ENCODE measurements around the gene DSCAM.

The DSCAM gene

DNA sequence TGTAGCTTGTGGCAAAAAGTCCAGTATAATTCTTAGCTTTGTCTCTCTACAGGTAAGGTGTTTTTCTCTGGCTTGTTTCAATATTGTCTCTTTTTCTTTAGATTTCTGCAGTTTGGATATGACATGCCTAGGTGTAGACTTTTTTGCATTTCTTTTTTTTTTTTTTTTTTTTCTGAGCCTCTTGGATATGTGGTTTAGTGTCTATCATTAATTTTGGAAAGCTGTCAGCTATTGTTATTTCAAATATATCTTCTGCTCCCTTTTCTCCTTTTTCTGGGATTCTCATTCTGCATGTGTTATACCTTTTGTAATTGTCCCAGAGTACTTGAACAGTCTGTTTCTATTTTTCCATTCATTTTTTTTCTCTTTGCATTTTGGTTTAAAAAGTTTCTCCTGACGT lies 243.2 kb downstream of the DSCAM start:
- no peak for DNase-seq

DNA sequence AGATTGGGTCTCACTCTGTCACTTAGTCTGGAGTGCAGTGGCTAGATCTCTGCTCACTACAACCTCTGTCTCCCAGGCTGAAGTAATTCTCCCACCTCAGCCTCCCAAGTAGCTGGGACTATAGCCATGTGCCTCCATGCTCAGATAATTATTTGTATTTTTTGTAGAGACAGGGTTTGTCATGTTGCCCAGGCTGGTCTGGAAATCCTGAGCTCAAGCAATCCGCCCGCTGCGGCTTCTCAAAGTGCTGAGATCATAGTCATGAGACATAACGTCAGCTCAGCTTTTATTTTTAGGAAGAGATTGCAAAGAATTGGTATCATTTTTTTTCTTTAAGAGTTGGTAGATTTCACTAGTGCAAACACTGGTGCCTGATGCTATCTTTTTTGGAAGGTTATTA lies 244.9 kb downstream of the DSCAM start:
- no peak for DNase-seq

DNA sequence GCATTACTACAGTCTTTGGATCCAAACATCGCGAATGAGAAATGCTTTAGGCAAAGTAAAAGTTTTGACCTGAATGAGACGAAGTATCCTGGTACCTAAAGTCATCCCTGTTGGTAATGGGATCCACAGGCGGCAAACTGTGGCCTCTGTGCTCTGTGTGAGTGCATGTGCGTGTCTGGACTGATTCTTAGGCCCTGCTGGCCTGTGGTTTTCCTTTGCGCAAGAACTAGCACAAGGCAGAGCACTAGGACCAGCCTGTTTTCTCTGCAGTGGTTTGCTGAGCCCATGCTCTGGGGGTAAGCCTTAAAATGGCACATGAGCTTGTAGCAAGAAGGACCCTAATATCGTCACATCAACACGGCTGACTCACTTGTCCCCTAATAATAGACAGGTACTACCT lies 251.2 kb downstream of the DSCAM start:
- no peak for DNase-seq

DNA sequence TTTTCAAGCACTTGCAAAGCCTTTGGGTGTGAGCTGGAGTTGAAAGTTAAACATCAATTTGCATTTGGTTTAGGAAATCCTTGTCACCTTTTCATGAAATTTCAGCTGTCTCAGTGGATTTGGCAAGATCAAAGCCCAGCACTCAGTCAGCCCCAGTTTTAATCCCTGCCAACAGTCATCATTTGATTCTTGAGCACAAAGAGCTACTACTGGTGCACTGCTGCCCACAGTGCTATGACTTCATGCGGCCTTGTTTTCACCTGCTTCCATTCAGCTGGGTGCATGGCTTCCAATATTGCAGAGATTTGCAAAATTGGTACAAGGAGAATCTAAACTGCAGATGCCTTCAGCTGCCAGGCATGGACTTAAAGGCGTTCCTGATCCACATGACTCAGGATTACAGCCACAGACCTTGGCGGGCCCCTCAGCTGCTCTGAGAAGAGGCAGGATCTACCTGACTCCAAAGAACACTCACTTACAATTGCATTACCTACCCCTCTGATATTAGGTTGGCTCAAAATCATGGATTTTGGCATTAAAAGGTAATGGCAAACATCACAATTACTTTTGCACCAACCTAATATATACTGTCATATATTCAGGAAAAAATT lies 259.1 kb downstream of the DSCAM start:
- no peak for DNase-seq

DNA sequence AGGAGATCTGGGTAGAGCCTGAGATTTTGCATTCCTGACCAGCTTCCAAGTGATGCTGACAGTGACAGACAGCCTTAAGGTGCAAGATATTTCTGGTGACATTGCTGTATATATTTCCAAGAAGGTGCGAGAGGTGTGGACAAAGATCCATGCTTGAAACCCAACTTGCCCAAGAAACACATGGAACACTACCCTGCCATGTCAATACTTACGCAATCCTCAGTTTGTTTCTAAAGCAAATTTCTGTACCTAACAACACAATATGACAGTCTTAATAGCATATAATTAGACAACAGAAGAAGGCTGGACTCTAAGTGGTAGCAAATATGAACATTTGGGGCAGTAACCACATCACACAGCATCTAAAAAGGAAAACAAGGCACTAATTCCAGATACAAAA lies 260.4 kb downstream of the DSCAM start:
- DNase-seq: no peak

DNA sequence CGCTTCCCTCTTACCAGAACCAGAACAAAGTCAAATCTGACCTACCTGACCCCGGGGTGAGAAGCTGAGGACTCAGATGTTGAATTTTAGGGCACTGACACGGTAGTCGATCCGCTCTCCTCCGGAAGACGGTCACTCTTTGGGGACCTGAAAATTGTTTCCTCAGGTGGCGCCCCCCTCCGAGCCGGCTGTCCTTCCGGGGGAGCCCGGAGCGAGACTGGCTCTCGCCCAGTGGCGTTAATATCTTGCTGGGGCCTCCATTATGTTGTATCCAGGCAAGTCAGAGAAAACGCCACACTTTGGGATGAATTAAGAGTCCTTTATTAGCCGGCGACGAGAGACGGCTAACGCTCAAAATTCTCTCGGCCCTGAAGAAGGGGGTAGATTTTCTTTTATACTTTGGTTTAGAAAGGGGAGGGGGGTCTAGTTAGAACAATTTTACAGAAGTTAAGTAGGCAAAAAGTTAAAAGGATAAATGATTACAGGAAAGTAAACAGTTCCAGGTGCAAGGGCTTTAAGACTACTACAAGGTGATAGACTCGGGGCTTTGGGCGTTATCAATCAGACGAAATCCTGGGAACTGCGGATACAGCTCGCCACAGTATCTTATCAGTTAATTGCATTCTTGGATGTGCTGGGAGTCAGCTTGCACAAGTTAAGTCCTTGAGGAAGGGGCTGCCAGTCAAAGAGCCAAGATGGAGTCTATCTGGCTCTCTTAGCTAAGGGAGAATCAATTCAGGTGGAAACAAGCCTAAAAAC lies 269.5 kb downstream of the DSCAM start:
- DNase-seq: no peak

DNA sequence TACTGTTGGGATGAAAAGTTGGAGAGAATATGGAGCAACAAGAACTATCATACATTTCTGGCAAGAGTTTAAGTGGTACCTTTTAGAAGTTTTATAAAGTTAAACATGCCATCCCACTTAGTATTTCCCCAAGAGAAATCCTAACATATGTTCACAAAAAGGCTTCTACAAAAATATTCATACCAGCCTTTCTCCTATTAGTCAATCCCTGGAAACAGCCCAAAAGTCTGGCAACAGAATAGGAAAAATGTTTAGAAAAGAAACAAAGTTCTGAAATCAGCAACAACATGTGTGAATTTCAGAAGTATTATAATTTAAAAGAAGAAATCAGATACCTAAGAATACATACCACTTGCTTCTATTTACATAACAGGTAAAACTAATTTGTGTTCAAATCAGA lies 271.0 kb downstream of the DSCAM start:
- DNase-seq: no peak

DNA sequence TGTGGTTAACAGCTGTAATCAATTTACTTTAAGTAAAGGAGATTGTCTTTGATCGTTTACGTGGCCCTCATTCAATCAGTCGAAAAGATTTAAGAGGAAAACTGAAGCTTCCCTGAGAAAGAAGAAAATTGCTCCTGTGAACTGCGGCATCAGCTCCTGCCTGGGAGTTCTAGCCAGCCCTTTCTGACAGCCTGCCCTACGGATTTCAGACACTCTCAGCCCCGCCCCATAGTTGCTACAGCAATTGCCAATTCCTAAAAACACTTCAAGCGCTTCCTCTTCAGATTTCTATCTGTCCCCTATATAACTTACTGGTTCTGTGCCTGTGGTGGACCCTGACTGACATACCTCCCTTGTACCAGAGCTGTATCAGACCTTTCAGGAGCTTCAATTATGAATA lies 277.6 kb downstream of the DSCAM start:
- no peak for DNase-seq

DNA sequence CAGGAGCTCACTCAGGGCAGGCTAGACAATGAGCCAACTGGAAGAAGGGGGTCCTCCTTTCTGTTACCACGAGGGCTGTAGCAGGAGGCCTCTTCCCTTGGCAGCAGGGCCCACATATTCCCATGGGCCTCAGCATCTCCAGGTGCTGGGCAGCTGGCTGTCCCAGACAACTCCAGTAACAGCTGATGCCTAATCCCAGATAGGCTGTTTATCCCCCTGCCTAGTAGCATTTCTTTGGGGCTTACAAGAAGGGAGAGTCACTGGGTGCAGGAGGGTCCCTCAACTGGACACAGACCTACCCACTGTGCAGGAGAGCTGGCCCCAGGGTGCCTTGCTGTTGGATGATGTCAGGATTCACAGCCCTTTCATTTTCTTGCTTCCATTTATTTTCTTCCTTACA lies 278.2 kb downstream of the DSCAM start:
- DNase-seq: no peak

DNA sequence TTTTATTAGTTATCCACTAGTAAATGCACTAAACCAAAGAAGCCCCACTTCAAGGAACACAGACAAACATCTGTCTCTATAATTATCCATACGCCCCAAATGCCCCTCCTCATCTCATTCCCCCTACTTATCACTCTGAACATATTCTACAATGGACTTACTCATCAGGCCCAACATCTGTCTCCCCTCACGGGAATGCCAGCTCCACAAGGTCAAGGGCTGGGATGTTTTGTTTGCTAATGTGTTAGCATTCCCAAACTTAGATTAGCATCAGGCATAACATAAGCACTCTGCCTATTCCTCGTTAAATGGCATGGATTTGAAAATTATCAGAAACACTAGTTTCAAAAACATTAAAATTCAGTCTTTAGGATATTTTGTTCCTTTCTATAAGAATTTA lies 279.5 kb downstream of the DSCAM start:
- no peak for DNase-seq

DNA sequence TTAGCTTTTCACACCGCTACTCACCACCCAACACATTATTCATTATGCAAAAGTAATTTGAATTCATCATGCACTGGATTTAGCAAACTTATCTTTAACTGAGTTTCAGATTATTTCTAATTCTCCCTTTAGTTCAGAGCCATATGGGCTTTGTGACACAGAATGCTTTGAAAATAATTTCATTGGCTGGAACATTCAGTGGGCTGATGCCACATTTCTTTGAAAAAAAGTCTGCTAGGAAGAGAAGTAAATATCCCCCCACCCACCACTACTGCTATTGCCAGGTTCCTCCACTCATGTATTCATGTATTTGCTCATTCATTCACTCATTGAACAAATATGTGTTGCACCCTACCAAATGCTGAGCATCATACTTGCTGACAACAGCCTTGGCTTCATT lies 280.5 kb downstream of the DSCAM start:
- DNase-seq: no peak

DNA sequence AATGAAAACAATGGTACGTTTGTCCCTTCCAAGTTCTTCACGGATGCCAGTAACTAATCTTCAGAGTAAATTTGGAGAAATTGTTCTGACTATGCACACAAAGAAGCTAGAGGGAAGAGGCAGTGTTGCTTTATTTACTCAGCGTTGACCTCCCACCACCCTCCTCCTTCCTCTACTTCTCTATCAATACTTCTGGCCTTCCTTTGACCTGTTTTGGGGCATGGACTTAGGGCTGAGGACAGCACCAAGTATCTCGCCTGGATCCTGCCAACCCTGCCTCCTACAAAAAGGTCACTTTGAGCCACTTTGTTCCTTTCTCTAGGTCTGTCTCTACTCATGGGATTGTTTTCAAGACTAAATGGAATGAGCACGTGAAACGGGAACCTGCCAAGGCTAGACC lies 282.6 kb downstream of the DSCAM start:
- no peak for DNase-seq

DNA sequence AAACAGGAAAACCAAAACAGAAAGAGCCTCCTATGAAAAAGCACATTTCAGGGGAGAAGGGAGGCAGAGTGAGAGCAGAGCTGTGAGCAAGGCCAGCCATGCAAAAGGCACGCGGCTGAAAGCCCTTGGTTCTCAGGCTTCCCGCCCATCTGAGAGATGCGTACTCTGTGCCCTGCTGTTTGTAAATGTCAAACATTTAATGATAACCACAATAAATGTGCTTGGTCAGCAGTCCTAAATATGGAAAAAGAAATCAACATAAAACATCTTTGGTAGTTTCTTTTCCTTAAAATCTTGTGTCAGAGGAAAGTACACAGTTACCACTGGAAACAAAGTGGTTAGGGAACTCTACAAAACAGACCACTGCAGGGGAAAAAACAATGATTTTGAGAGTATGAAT lies 283.1 kb downstream of the DSCAM start:
- DNase-seq: no peak

DNA sequence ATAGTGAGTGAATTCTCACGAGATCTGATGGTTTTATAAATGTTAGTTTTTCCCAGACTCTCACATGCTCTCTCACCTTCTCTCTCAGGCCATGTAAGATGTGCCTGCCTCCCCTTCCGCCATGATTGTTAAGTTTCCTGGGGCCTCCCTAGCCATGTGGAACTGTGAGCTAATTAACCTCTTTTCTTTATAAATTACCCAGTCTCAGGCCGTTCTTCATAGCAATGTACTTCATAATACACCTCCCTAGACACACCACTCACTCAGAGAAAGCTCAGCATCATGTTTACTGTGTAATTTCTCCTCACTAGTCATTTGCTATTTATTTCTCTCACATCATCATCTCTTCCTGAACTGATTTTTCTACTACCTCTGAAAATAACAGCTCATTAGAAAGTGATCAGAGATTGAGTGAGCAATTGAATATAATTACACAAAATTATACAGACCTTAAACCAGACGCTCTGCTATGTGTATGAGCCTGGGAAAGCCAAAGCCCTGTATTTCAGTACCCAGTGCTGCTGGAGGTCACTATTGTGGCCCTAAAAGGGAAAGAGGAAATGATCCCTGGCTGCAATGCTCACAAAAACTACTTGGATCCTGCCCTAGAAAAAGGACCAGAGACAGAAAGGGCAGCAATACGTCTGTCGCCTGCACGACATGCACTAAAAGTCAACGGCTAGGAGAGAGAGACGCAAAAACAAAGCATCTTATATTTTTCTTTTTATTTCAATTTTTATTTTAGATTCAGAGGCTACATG lies 284.5 kb downstream of the DSCAM start:
- no peak for DNase-seq

DNA sequence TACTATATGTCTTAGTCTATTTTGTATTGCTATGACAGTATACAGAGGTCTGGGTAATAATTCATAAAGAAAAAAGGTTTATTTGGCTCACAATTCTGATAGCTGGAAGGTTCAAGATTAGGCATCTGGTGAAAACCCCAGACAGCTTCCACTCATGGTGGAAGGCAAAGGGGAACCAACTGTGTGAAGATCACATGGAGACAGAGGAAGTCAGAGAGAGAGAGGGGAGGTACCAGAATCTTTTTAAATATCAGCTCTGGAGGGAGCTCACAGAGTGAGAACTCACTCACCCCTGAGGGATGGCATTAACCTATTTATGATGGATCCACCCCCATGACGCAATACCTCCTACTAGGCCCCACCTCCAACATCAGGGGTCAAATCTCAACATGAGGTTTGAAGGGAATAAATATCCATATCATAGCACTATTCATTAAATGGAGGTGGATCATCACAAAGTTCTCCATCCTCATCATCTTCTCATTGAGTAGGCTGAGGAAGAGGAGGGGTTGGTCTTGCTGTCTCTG lies 290.5 kb downstream of the DSCAM start:
- no peak for DNase-seq

DNA sequence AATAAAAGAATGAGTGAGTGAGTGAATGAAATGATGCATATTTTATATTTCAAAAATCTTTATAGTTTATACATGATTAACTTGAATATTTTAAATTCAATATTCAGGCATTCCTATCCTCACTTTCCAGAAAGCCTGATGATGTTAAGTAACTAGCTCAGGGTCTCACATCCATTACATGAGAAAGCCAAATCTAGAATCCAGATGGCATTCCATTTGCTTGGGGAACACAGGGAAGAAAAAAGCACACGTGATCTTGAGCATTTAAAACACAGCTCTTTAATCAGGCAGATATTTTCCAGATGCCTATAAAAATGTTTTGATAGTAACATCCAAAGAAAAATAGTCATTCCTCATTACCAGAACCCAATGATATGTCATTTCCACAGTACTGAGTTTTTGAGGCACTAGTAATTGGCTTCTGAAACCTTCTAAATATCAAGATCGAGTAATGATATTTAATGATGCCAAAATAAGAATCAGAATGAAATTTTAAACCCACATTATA lies 291.9 kb downstream of the DSCAM start:
- DNase-seq: no peak

DNA sequence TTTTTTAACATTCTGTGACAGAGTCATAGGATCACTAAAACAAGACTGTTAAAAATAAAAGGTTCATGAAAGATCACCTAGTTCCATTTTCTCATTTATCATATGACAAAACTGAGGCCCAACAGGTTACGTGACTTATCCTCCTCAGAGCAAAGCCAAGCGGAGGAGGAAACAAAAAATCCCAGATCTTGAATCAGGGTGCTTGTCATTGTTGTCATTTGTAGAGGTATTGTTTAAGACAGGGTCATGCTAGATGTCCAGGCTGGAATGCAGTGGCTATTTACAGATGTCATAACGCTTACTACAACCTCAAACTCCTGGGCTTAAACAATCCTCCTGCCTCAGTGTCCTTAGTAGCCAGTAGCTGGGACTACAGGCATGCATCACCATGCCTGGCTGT lies 293.2 kb downstream of the DSCAM start:
- no peak for DNase-seq

DNA sequence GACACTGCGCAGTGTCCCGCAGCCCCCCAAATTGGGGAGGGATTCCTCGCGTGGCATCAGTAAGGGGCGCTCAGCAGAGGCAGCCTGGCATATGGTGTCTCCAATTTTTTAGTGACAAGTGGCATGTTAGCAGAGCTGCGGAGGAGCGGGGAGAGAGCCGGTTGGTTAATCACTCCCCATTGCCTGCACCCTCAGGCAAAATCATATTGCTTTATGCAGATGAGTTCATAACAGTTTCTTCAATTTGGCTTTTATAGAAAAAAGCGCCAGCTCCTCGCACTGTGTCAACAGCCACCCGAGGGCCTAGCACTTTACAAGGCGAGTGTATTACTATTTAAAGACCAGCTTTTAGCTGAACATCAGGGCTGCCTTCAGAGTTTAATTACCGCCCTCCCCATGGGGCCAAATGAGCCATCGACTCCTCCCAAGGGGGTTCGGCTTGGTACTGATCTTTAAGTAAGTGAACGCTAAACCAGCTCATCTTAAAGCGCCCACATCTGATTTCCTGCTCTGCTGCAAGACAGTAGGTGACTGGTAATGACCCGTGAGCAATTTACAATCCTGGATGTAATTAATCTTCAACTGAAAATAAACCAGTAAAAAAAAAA lies 298.9 kb downstream of the DSCAM start:
- no peak for DNase-seq

DNA sequence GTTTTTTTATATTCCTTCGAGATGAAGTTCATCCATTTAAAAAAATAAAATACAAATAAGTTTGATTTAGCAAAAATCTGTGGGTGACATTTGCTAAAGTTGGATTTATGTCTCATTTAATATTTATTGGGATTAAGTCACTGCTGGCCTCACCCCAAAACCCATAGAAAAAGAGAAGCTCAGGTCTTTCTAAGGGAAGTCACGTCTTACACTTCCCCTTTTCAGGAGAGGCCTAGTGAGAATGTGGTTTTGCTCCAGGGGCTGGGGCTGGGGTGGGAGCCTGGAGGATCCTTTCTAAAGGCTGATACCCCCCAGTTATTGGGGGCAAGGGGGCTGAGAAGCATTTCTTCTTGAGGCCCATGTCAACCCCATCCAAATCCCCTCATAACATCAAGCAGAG lies 300.3 kb downstream of the DSCAM start:
- DNase-seq: no peak

DNA sequence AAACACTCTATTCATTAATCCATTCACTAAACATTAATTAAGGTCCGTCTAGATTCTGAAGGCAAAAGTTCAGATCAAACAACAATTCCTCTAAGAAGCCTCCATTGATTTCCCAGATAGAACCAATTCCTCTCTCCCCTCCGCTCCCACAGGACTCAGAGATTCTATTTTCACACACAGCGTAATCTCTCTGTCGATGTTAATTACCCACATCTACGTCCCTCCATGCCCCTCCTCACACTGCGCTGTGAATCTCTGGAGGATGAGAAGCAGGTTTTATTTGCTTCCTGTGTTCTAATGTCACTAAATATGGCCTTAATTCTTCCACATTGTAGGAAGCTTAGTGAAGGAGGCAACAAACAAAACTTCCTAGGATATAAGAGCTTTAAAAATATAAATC lies 306.7 kb downstream of the DSCAM start:
- DNase-seq: no peak

DNA sequence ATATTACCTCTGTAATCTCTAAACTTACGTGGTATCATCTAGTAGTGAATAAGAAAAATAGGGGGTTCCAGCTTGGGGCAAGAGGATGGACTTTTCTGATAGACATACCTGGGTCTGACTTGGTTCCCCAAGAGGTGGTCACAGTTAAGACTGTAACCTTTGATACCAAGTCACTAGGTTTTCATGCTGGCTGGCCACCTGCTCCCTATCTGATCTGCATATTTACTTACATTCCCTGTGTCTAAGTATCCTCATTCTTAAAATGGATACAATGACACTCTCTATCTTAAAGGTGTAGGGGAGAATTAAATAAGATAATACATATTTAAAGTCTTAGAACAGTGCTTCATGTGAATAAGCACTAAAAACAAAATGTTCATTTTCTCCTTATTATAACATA lies 312.1 kb downstream of the DSCAM start:
- DNase-seq: no peak

DNA sequence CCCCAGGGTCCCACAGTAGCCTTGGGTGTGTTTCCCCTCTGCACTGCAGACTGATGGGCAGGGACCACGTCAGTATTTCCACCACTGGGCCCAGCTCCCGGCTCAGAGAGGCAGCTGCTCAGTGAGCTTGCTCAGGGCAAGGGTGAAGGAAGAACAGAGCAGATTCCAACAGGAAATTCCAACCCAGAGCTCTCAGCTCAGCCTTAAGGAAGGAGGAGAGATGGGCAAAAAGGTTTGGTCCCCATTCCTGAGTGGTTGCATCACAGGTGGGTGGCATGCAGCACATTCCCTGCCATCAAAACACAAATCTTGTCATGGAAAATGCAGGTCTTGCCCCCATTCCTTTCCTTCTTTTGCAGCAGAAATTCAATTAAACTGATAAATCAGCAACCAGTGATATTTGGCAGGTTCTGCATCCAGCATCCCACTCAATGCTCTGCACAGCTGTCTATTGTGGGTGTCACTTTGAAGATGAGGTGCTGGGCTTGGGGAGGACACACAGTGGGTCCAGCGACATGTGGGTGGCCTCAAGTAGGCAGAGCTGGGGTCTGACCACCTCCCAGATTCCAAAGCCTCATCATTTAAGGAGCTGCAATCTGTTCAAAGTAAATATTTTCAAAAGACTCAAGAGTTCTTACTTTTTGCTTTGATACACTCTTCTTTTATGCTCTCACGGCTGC lies 315.4 kb downstream of the DSCAM start:
- no peak for DNase-seq

DNA sequence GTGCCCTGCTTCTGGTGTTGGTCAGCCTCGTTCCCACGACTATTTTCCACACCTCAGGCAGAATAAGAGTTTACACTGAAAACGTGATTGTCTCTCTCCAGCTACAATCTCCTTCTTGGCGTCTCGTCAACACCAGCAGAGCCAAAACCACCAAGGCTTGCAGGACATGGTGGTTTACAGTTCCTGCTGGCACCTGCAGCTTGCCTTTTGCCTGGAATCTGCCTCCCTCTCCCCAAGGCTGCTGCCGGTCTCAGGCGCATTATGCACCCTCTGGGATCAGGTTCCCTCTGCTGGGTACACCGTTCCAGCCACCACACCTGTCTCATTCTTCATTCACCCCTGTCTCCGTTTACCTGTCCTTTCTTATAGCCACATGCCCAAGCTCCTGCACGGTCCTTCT lies 315.9 kb downstream of the DSCAM start:
- no peak for DNase-seq
